Measurements from ENCODE around the gene THRSP.
"Not testable (repeated sequence)": the region's sequence is repeated elsewhere in the genome, so short reads cannot be mapped to it uniquely, and the experiment has no call there.

GRCh38 chr11:78041380-78041719 is 22.3 kb upstream of the THRSP start:
- not testable (repeated sequence) for TF ChIP-seq CTCF (IDR thresholded peaks at IDR 0.05; ENCODE audit: insufficient read depth, low read length, poor library complexity, severe bottlenecking); EZH2phosphoT487 (conservative IDR thresholded peaks at IDR 0.05; ENCODE audit: low read length)

All from SU-DHL-6 (cell line).